Measurements from ENCODE around the gene MSH3.
"Not testable (repeated sequence)": the region's sequence is repeated elsewhere in the genome, so short reads cannot be mapped to it uniquely, and the experiment has no call there.

The MSH3 gene

GRCh38 chr5:80659106-80659505, 4.7 kb downstream of the MSH3 start:
- DNase-seq: no peak

- not testable (repeated sequence) for DNase-seq
Measured at GRCh38 chr5:80660661-80661060, 6.2 kb downstream of the MSH3 start.

- DNase-seq: no peak
Measured at GRCh38 chr5:80662108-80662507, 7.7 kb downstream of the MSH3 start.

GRCh38 chr5:80665057-80665456, 10.6 kb downstream of the MSH3 start:
- no peak for DNase-seq

- DNase-seq: no peak
Measured at GRCh38 chr5:80667384-80667783, 12.9 kb downstream of the MSH3 start.

- no peak for DNase-seq
Measured at GRCh38 chr5:80668016-80668969, 13.8 kb downstream of the MSH3 start.

GRCh38 chr5:80672140-80672736, 17.8 kb downstream of the MSH3 start:
- no peak for DNase-seq

- no peak for DNase-seq
Measured at GRCh38 chr5:80676706-80677105, 22.3 kb downstream of the MSH3 start.

GRCh38 chr5:80686757-80687156, 32.3 kb downstream of the MSH3 start:
- DNase-seq: no peak

GRCh38 chr5:80688648-80689420, 34.4 kb downstream of the MSH3 start:
- DNase-seq: no peak

GRCh38 chr5:80689627-80690026, 35.2 kb downstream of the MSH3 start:
- no peak for DNase-seq

- DNase-seq: no peak
Measured at GRCh38 chr5:80695666-80696065, 41.2 kb downstream of the MSH3 start.

GRCh38 chr5:80696450-80696849, 42.0 kb downstream of the MSH3 start:
- no peak for DNase-seq

GRCh38 chr5:80697100-80697499, 42.6 kb downstream of the MSH3 start:
- DNase-seq: no peak

GRCh38 chr5:80698369-80698768, 43.9 kb downstream of the MSH3 start:
- DNase-seq: no peak

GRCh38 chr5:80701597-80701996, 47.1 kb downstream of the MSH3 start:
- no peak for DNase-seq

GRCh38 chr5:80703291-80703690, 48.8 kb downstream of the MSH3 start:
- no peak for DNase-seq

GRCh38 chr5:80703747-80704146, 49.3 kb downstream of the MSH3 start:
- DNase-seq: no peak

- DNase-seq: no peak
Measured at GRCh38 chr5:80704221-80704620, 49.8 kb downstream of the MSH3 start.

- no peak for DNase-seq
Measured at GRCh38 chr5:80705216-80705769, 50.8 kb downstream of the MSH3 start.

GRCh38 chr5:80705801-80706200, 51.3 kb downstream of the MSH3 start:
- no peak for DNase-seq

- no peak for DNase-seq
Measured at GRCh38 chr5:80706835-80707447, 52.5 kb downstream of the MSH3 start.

- no peak for DNase-seq
Measured at GRCh38 chr5:80707645-80708044, 53.2 kb downstream of the MSH3 start.
